ENCODE data around the gene MRPL36.

Gene MRPL36

GRCh38 chr5:1768283-1769000 is 31.2 kb downstream of the MRPL36 start:
- TF ChIP-seq FOXM1 (IDR thresholded peaks at IDR 0.05; ENCODE audit: borderline replicate concordance): no peak
- no peak for TF ChIP-seq TARDBP (IDR thresholded peaks at IDR 0.05)
- TF ChIP-seq SUZ12 (IDR thresholded peaks at IDR 0.05): no peak
- no peak for TF ChIP-seq FOXK2 (IDR thresholded peaks at IDR 0.05)
- TF ChIP-seq LEF1 (IDR thresholded peaks at IDR 0.05; ENCODE audit: borderline replicate concordance): no peak
- no peak for TF ChIP-seq ARNT (IDR thresholded peaks at IDR 0.05)
- TF ChIP-seq FOXA1 (IDR thresholded peaks at IDR 0.05): no peak
- TF ChIP-seq HDGF (IDR thresholded peaks at IDR 0.05; ENCODE audit: borderline replicate concordance): no peak
- TF ChIP-seq PKNOX1 (IDR thresholded peaks at IDR 0.05): no peak
- no peak for TF ChIP-seq L3MBTL2 (conservative IDR thresholded peaks at IDR 0.05)
- no peak for TF ChIP-seq ELF4 (IDR thresholded peaks at IDR 0.05)
- TF ChIP-seq ZNF384 (IDR thresholded peaks at IDR 0.05): no peak
- no peak for TF ChIP-seq CTBP1 (IDR thresholded peaks at IDR 0.05; ENCODE audit: borderline replicate concordance)
- TF ChIP-seq BHLHE40 (IDR thresholded peaks at IDR 0.05; ENCODE audit: borderline replicate concordance): no peak
- TF ChIP-seq NFRKB (IDR thresholded peaks at IDR 0.05): no peak
- TF ChIP-seq SP1 (IDR thresholded peaks at IDR 0.05): no peak
- ChIA-PET CTCF (no interaction called here), POLR2A (no interaction called here)
- DNase-seq (ENCODE audit: extremely low spot score): no peak

DNA sequence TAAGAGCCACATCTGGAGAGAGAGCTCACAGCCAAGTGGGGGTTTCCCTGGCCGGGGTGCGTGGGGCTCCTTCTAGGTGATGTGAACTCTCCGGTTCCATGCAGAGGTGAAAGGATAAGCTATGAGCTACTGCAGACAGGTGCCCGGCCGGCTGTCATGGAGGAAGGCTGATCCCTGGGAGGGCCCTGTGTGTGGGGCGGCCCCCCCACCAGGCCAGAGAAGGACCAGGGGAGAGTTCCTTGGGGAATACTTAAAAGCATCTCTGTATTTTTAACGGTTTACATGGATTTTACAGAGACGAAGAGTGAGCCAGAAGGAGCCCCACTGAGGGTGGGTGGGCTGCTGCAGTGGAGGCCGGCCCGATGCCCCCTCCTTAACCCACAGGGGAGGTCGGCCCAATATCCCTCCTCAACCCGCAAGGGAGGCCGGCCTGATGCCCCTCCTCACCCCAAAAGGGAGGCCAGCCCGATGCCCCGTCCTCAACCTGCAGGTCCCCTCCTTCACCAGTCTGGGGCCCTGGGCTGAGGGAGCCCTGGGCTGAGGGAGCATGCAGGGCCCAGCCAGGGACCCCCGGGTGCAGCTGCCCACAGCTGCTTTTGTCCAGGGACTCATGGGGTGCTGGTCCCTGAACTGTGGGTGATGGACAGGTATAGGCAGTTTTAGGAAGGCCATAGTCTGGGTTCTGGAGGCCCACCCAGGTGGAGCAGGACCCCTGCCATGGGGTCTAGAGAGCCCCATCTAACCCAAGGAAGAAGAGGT is 31.9 kb downstream of the MRPL36 start:
- DNase-seq (ENCODE audit: extremely low spot score): no peak
- ChIA-PET POLR2A (no interaction called here), CTCF (no interaction called here)
- TF ChIP-seq SP1 (IDR thresholded peaks at IDR 0.05) (no peak), FOXA1 (IDR thresholded peaks at IDR 0.05) (no peak), ZNF384 (IDR thresholded peaks at IDR 0.05) (no peak), NFRKB (IDR thresholded peaks at IDR 0.05) (no peak), FOXK2 (IDR thresholded peaks at IDR 0.05) (no peak), BHLHE40 (IDR thresholded peaks at IDR 0.05; ENCODE audit: borderline replicate concordance) (no peak), PKNOX1 (IDR thresholded peaks at IDR 0.05) (no peak)

GRCh38 chr5:1765880-1766235 is 33.8 kb downstream of the MRPL36 start:
- CTCF ChIA-PET: no interaction called here
- TF ChIP-seq HDGF (IDR thresholded peaks at IDR 0.05; ENCODE audit: borderline replicate concordance) (no peak), ELF4 (IDR thresholded peaks at IDR 0.05) (no peak), FOXM1 (IDR thresholded peaks at IDR 0.05; ENCODE audit: borderline replicate concordance) (no peak), SP1 (IDR thresholded peaks at IDR 0.05) (no peak), CTBP1 (IDR thresholded peaks at IDR 0.05; ENCODE audit: borderline replicate concordance) (no peak), LEF1 (IDR thresholded peaks at IDR 0.05; ENCODE audit: borderline replicate concordance) (no peak), FOXK2 (IDR thresholded peaks at IDR 0.05) (no peak), ARNT (IDR thresholded peaks at IDR 0.05) (no peak), FOXA1 (IDR thresholded peaks at IDR 0.05) (no peak), PKNOX1 (IDR thresholded peaks at IDR 0.05) (no peak), SUZ12 (IDR thresholded peaks at IDR 0.05) (no peak), ZNF384 (IDR thresholded peaks at IDR 0.05) (no peak), NFRKB (IDR thresholded peaks at IDR 0.05) (no peak), L3MBTL2 (conservative IDR thresholded peaks at IDR 0.05) (no peak), TARDBP (IDR thresholded peaks at IDR 0.05) (no peak)
- DNase-seq (ENCODE audit: extremely low spot score): no peak
- POLR2A ChIA-PET: interaction anchor here (1.2 kb wide), 1 partner anchor 34 kb away, joined by 3 read pairs; no protein-coding TSS in a partner anchor

DNA sequence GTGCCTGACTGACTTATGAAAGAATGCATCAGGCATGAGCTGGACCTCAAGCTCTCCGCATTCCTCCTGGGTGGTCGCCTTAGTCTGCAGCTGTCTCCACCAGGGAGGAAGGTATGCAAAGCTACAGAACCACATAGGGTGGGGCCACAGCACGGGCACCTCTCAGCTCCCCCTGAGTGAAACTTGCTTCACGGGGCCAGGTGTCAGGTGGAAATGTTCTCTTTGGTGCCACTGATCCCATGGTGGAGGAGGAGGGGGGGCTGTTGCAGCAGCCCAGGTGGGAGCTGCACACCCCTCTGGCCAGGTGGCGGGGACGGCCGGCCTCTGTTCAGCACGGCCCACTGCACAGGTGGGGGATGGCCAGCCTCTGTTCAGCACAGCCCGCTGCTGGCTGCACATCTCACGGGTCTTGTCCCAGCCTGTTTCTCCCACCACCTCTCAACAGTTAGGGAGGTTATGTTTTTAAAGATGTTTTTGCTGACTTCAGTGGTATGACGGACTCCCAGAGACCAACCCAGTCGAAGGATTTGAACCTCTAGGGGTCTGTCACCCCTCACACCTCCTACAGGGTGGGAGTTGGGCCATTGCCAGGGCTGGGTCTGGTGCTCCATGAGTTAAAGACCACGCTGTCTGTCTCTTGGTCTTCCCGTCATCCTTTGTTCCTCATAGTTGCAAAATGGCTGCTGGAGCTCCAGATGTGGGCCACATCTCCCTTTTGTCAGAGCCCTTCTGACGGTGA is 34.3 kb downstream of the MRPL36 start:
- TF ChIP-seq ZNF384 (IDR thresholded peaks at IDR 0.05): no peak
- POLR2A ChIA-PET: interaction anchor here (1.2 kb wide), 1 partner anchor 35 kb away, joined by 3 read pairs; no protein-coding TSS in a partner anchor
- CTCF ChIA-PET: no interaction called here
- no peak for DNase-seq (ENCODE audit: extremely low spot score)

DNA sequence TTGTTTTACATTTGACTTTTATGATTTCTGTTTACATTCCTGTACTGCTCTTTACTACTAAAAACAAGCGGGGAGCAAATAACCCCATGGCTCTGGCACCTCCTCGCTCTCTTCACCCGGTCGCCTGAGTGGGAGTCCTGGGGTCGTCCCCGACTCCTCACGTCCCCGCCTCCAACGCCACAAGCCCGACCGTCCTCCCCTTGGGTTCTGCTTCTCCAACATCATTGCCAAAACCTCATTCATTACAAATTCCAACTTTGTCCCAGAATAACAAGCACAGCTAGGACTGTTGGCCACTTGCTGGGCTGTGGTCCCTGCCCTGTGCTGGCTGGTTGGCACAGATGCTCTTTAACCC is 35.1 kb downstream of the MRPL36 start:
- POLR2A ChIA-PET: no interaction called here
- CTCF ChIA-PET: no interaction called here

More for the DNA sequence above, 35.1 kb downstream of the MRPL36 start:
- no peak for DNase-seq (ENCODE audit: extremely low spot score)
- TF ChIP-seq ARNT (IDR thresholded peaks at IDR 0.05) (no peak), ELF4 (IDR thresholded peaks at IDR 0.05) (no peak), ZNF384 (IDR thresholded peaks at IDR 0.05) (no peak), PKNOX1 (IDR thresholded peaks at IDR 0.05) (no peak)

All from HEK293T (cell line).